Stimulated activated naive CD4-positive, alpha-beta T cell treated with Interleukin-2 at 50 U/mL for 16 hours (primary cell): ENCODE data around the gene TEX29.

Experiments used
- DNase-seq: peaks from one replicate; lab custom pipeline; 2025; lab: John Stamatoyannopoulos, UW

Gene TEX29

GRCh38 chr13:111341886-111342285, 21.4 kb downstream of the TEX29 start:
- no peak for DNase-seq

GRCh38 chr13:111342721-111343120, 22.3 kb downstream of the TEX29 start:
- DNase-seq, result no peak

DNA sequence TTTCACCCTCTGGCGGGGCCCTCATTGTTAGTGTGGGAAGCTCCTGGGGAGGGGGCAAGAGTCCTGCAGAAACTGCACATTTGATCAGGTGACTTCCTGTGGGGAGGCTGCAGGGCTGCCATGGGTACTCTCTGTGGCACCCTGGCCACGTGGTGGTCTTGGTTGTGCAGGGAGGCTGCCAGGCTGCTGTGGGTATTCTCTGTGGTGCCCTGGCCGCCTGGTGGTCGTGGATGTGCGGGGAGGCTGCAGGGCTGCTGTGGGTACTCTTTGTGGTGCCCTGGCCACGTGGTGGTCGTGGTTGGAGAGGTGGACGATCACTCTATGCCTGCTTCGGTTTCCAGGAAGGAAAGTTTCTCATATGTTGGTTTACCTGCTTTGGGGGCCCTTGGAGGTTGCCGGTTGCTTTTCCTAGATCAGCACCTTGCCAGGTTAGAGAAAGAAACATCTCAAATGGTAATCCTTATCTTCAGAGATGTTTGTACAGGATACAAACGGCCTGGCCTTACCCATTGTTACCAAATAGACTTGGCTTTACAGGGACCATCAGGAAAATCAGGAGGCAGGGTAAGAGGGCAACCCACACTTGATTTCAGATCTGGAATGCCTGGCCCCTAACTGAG, 22.9 kb downstream of the TEX29 start:
- no peak for DNase-seq

DNA sequence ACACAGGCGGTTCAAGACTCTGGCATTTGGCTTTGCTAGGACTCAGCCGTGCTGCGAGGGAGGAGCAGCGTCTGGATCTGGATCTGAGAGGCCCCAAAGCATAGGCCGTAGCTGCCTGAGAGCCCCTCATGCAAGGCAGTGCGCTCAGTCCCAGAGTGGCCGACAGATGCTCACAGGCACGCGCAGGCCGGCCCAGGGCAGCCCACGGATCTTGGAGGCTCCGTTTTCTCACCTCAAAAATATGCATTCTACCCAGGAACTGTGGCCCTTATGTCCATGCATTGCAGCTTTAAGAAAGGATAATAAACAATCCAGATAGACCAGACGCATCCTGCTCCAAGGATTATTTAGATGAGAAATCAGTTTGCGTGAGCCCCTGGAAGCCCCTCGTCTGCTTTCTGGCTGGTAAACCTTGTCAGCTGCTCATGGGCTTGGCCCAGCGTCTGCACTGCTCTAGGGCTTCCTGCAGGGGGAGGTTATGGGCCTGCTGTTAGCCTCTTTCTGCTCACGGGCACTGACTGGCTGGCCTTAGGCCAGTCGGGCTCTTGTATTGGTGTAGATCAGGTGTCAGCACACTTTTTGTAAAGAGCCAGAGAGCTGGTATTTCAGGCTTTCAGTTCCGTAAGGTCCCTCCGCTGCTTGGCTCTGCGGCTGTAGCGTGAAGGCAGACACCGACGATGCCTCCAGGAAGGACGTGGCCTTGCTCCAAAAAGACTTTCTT, 24.2 kb downstream of the TEX29 start:
- no peak for DNase-seq

- no peak for DNase-seq
Observed at GRCh38 chr13:111345682-111346081, 25.2 kb downstream of the TEX29 start.

GRCh38 chr13:111346101-111346680, 25.7 kb downstream of the TEX29 start:
- DNase-seq, result no peak

- DNase-seq, result no peak
Observed at GRCh38 chr13:111347438-111347837, 27.0 kb downstream of the TEX29 start.

DNA sequence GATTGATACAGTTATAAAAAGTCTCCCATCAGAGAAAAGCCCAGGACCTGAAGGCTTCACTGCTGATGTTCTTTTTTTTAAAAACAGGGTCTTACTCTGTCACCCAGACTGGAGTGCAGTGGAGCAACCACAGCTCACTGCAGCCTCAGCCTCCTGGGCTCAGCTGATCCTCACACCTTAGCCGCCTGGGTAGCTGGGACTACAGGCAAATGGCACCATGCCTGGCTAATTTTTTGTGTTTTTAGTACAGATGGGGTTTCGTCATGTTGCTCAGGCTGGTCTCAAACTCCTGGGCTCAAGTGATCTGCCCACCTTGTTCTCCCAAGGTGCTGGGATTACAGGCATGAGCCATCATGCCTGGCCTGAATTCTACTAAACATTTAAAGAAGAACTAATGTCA, 33.1 kb downstream of the TEX29 start:
- DNase-seq, result no peak

DNA sequence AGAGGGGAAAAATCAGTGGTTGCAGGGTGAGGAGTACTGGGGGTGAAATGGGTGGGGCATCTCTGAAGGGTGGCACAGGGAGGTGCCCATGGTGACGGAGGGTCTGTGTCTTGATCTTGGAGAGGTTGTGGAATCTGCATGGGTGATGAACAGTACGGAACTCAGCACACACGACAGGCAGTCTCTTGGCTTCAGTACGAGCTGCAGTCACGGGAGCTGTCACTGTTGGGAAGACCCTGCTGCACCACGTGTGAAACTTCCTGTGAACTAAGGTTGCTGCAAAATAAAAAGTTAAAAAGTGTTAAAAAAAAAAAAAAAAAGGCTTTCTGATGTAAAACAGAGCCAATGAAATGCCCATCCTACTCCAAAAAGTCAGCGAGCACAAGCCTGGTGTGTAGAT, 34.3 kb downstream of the TEX29 start:
- no peak for DNase-seq

GRCh38 chr13:111356795-111357194, 36.4 kb downstream of the TEX29 start:
- no peak for DNase-seq

- no peak for DNase-seq
Observed at GRCh38 chr13:111359237-111359915, 38.9 kb downstream of the TEX29 start.

- no peak for DNase-seq
Observed at GRCh38 chr13:111359930-111360329, 39.5 kb downstream of the TEX29 start.

GRCh38 chr13:111360452-111360851, 40.0 kb downstream of the TEX29 start:
- no peak for DNase-seq

- no peak for DNase-seq
Observed at GRCh38 chr13:111361046-111361872, 40.8 kb downstream of the TEX29 start.

GRCh38 chr13:111361873-111362648, 41.6 kb downstream of the TEX29 start:
- no peak for DNase-seq

DNA sequence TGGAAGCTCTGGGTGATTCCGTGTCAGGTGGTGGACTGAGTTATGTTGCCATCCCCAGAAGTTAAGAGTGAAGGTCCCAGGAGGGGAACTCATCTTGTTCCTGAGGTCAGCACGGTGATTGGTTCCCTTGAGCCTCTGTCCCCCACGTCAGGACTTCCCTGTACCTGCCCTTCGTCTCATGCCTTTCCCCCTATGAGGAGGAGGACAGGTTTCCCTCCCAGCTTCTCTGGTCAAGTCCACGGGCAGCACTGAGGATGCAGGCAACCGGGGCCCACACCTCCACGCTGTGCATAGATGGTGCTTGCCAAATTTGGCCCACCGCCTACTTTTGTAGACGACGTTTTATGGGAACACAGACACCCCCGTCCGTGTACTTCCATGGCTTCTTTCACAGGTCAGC, 42.7 kb downstream of the TEX29 start:
- no peak for DNase-seq

DNA sequence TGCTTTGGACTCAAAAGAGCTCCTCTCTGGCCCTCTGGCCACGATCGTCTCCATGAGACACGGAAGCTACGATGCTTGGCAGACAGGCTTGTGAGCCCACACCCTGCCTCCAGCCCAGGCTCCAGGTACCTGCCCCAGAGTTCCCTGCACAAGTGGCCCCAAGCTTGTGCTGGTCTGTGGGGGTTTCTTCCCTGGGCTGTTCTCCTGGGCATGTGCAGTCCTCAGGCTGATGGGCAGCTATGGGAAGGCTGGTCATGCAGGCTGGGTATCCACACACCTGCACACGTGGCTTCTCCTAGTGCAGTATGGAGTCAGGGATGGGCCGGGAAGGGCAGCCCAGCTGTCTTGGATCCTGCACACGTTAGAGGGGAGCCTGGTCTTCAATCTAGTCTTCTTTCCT, 43.1 kb downstream of the TEX29 start:
- no peak for DNase-seq

- no peak for DNase-seq
Observed at GRCh38 chr13:111365149-111366005, 44.9 kb downstream of the TEX29 start.

- no peak for DNase-seq
Observed at GRCh38 chr13:111367340-111367739, 46.9 kb downstream of the TEX29 start.

DNA sequence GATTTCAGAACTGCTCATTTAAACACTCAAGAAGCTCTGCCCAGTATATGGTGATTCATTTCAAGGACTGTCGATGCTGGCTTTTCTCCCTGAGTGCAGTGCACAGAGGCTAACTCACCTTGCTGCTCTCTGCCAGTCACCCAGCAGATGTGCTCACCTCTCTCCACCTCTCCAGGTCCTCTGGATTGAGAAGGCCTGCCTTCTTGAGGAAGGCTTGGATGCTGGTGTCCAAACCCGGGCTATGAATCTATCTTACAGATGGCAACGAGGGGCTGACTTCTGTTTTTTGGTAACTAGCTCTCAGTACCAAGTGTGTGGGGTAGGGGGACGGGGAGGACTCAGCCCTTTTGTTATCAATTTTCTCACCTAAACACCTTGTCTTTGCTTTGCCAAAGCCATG, 47.6 kb downstream of the TEX29 start:
- DNase-seq, result no peak
